Measurements from ENCODE around the gene SAMD10.
"Not testable (repeated sequence)": the region's sequence is repeated elsewhere in the genome, so short reads cannot be mapped to it uniquely, and the experiment has no call there.

The SAMD10 gene

DNA sequence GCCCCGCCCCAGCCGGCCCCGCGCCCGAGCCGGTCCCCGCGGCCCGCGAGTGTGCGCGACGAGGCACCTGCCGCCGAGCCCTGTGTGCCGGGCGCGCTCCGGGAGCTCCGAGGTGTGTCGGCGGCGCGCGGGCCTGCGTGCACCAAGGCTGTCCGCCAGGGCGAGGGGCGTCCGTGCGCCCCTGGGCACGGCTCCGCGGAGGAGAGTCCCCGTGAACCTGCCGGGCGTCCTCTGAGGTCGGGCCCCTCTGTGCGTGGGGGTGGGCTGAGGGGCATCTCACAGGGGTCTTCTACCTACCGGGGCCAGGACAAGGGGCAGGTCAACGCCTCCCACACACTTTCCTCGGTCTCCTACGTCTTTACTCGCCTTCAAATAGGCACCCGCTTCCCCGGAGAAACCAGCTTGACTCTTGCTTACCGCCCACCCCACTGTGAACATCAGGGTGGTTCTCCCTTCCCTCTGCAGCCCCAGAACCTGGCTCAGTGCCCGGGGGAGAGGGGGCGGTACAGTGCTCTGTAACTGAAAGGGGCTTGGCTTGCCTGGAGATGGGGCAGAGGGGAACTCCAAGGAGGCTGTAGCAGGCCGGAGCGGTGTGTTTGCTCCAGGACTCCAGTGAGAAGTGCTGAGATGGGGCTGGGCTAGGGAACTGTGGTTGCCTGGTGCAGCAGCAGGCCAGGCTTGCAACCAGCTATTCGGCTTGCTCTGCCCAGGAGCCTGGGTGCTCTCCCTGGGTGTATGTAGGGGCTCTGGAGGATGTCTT is at the start of gene SAMD10:
Gene SAMD10, minus strand, starts transcription at position 86 of the 760 bp plus-strand sequence. CDS start 175 bp downstream, outside the sequence.
- peak within 1 kb of the TSS; percentile 92 for H3K4me3 ChIP-seq (ENCODE audit: low read depth, low read length)
- DNase-seq (ENCODE audit: low read depth): no peak

DNA sequence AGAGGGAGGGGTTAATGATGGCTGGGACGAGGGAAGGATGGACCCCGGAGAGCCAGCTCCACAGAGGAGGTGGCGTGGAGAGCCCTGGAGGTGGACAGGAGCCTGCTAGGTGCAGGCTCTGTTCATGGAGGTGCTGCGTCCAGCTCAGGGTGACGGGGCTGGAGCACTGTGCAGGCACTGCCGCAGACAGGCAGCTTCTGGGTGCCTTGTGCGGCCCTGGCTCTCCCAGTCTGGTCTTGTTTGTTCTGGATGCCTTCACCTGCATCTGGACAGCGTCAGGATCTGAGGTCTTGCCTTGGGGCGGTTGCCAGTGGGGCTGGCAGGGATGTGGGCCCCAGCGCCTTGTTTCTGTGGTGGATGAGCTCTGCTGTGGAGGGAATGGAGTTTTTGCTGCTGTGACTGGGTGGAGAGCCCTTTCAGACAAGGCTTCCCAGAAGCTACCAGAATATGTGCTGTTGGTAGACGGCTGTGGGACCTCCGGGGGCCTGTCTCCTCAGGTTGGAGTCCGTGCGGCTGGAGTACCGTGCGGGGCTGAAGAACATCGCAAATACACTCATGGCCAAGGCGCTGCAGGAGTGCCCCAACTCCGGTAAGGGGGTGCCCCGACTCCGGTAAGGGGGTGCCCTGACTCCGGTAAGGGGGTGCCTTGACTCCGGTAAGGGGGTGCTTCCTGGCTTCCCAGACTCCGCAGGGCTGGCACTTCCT is 48.7 kb upstream of the SAMD10 start:
- no peak for DNase-seq (ENCODE audit: low read depth)

DNA sequence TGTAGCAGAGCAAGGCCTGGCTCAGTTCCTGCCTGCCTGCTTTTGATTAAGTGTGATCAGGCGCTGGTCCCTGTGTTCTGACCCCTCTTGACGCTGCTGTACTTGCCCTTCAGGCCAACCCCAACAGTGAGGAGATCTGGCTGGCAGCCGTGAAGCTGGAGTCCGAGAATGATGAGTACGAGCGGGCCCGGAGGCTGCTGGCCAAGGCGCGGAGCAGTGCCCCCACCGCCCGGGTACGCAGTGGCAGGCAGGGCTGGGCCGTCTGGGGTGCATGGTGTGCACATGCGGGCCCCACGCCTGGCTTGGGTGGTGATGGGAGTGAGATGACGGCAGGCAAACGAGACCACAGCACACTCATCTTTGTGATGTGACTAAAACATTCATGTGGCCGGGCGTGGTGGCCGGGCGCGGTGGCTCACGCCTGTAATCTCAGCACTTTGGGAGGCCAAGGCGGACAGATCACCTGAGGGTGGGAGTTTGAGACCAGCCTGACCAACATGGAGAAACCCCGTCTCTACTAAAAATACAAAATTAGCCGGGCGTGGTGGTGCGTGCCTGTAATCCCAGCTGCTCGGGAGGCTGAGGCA is 46.5 kb upstream of the SAMD10 start:
- DNase-seq (ENCODE audit: low read depth): no peak
- H3K4me3 ChIP-seq (ENCODE audit: low read depth, low read length): no peak overlapping the region

More for the DNA sequence above, 48.7 kb upstream of the SAMD10 start:
- H3K4me3 ChIP-seq (ENCODE audit: low read depth, low read length): no peak overlapping the region

DNA sequence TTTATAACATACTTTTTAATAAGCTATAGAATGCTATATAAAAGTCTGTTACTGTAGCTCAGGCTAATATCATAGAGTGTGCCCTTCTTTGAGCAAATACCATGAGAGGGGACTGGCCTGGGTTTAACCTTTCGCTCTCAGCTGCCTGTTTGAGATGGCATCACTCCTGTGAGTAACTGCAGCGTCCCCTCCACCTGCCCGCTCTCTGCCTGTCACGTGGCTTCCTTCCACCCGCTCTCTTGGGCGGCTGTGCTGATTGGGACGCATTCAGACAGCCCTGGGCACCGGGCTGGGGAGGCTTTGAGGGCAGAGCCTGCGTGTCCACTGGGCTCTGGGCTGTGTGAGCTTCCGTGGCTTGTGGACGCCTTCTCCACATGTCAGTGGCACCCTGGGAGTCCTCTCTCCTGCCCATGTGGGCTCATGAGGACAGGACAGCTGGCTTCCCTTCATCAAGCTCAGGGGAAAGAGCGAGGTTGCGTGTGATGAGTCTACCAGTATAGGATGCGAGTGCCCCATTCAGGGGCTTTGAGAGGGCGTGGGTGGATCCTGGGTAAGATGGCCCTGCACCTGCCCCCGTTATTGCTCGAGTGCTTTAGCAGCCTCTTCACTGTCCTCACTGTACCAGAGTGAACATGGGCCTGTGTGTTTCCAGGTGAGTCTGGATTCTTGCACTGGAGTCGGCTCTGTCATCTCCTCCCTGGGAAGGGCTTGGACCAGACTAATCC is 45.8 kb upstream of the SAMD10 start:
- DNase-seq (ENCODE audit: low read depth): no peak
- H3K4me3 ChIP-seq (ENCODE audit: low read depth, low read length): no peak overlapping the region

DNA sequence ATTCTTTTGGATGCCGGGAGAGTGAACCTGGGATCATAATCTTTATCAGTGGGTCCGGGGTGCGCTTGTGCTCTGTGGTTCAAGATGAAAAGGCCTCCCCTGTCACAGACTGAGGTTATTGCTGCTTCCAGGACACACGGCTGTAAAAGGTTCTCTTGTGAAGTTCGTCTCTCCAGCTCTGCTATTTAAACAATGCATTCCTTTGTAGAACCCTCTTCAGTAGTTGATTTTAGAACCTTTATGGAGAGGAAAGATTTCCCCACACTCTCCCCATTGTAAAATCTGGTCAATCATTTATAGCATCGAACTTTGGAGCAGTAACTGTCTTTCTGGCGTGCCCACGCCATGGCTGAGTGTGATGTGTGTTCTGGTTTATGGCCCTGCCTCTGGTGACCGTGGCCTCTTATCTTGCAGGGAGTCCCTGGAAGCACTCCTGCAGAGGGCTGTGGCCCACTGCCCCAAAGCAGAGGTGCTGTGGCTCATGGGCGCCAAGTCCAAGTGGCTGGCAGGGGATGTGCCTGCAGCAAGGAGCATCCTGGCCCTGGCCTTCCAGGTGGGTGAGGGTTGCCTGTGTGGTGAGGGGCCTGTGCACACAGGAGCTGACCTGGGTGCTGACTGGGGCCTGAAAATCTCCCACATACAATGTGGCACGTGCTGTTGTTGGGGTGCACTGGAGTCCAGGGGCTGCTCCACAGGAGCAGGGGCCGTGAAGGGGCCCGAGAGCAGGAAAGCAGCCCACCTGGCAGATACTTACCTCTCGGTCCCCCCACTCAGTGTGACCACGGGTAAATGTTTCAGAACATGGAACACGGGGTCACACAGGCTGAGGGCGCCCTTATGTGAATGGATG is 44.9 kb upstream of the SAMD10 start:
- H3K4me3 ChIP-seq (ENCODE audit: low read depth, low read length): no peak overlapping the region
- DNase-seq (ENCODE audit: low read depth): no peak

DNA sequence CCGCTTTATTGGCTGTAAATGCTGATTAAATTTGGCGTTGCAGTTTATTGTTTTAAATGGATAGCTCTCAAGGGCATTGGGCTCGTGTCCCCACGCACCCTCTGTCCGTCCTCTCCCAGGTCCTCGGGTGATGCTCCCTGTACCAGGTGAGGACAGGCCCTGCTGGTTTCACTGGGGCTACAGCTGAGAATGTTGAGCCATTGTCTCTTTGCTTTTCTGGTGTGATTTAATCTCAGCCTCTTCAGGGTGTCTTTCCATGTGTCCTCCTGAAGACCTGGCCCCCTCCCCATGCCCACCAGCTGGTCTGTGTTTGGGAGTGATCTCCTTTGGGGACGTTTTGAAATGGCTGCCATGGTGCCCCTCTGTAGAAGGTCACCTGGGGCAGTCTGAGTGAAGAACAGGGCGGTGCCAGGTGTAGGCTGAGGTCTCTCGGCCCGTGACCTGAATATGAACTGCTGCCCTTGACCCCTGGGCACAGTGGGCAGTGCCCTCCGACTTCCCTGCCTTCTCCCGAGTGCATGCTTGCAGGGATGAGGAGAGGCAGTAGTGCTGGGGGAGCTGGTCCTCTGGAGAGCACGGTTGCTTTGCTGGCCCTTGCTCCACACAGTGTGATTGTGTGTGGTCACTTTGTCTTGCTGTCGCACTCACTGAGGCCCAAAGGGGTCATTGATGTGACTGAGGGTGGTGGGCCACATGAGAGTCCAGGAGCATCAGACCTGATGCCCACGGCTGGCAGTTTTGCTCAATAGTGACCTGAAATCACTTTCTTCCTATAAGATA is 44.1 kb upstream of the SAMD10 start:
- no peak overlapping the region for H3K4me3 ChIP-seq (ENCODE audit: low read depth, low read length)
- DNase-seq (ENCODE audit: low read depth): no peak

DNA sequence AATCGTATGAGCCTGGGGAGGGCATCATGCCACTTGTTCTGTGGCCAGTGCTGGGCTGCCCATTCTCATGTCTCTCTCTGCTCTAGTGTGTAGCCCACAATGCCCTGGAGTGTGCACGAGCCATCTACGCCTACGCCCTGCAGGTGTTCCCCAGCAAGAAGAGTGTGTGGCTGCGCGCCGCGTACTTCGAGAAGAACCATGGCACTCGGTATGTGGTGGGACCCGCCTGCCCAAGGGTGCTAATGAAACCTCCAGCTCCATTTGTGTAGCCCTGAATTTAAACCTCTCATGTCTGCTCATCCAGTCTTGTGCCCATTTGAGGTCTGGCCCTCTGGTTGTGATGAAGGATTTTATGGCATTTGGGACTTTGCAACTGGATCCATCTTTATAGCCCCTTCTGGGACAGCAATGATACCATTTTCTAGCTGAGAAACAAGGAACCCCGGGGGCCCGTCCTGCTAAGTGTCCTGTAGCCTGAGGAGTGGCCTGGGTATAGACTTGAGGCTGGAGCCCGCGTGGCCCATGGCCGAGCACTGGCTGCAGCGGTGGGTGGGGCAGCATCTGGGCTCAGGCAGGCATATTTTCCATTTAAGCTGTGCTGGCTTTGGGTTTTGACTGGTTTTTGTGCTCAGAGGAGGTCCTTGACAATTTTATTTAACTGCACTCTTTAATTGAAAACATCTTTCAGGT is 43.4 kb upstream of the SAMD10 start:
- H3K4me3 ChIP-seq (ENCODE audit: low read depth, low read length): no peak overlapping the region
- no peak for DNase-seq (ENCODE audit: low read depth)

DNA sequence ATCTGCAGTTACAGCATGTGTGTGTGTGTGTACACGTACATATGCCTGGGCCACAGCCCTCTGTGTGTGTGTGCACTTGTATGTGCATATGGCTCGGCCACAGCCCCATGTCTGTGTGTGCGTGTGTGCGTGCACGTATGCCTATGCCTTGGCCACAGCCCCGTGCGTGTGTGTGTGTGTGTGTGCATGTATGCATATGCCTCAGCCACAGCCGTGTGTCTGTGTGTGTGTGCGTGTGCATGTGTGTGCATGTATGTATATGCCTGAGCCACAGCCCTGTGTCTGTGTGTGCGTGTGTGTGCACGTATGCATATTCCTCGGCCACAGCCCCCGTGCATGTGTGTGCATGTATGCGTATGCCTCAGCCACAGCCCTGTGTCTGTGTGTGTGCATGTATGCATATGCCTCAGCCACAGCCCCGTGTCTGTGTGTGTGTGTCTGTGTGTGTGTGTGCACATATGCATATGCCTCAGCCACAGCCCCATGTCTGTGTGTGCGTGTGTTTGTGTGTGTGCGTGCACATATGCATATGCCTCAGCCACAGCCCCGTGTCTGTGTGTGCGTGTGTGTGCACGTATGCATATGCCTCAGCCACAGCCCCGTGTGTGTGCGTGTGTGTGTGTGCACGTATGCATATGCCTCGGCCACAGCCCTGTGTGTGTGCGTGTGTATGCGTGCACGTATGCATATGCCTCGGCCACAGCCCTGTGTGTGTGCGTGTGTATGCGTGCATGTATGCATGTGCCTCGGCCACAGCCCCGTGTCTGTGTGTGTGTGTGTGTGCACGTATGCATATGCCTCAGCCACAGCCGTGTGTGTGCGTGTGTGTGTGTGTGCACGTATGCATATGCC is 41.9 kb upstream of the SAMD10 start:
- DNase-seq (ENCODE audit: low read depth): no peak
- no peak overlapping the region for H3K4me3 ChIP-seq (ENCODE audit: low read depth, low read length)

DNA sequence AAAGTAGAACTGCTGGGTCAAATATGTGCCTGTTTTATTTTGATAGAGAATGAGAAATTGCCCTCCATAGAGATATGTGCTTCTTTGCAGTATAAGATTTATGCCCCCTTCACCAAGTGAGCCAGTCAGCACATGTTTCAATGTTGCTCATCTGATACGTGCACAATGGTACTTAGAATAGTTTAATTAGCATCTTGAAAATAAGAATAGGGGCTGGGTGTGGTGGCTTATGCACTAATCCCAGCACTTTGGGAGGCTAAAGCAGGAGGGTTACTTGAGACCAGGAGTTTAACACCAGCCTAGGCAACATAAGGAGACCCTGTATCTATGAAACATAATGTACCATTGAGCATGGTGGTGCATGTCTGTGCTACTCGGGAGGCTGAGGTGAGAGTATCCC is 36.2 kb upstream of the SAMD10 start:
- DNase-seq (ENCODE audit: low read depth): no peak
- H3K4me3 ChIP-seq (ENCODE audit: low read depth, low read length): no peak overlapping the region

DNA sequence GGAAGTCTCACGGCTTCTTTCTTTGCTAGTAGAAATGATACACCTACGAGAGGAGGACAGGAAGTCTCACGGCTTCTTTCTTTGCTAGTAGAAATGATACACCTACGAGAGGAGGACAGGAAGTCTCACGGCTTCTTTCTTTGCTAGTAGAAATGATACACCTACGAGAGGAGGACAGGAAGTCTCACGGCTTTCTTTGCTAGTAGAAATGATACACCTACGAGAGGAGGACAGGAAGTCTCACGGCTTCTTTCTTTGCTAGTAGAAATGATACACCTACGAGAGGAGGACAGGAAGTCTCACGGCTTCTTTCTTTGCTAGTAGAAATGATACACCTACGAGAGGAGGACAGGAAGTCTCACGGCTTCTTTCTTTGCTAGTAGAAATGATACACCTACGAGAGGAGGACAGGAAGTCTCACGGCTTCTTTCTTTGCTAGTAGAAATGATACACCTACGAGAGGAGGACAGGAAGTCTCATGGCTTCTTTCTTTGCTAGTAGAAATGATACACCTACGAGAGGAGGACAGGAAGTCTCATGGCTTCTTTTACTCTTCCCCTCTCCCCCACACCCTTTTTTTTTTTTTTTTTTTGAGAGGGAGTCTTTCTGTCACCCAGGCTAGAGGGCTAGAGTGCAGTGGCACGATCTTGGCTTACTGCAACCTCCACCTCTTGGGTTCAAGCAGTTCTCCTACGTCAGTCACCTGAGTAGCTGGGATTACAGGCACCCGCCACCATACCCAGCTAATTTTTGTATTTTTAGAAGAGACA is 33.1 kb upstream of the SAMD10 start:
- not testable (repeated sequence) for DNase-seq (ENCODE audit: low read depth); H3K4me3 ChIP-seq (ENCODE audit: low read depth, low read length)

DNA sequence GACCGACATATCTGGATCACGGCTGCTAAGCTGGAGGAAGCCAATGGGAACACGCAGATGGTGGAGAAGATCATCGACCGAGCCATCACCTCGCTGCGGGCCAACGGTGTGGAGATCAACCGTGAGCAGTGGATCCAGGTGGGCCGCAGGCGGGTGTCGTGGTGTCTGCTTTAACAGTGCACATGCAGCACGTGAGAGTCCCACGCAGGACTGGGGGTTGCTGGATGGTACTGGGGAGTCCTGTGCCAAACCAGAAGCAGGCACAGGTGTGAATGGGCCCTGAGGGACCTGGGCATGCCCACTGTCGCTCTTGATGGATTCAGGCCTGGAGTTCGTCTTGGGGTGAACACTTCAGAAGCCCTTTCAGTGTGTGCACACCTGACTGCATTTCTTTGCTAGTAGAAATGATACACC is 31.9 kb upstream of the SAMD10 start:
- H3K4me3 ChIP-seq (ENCODE audit: low read depth, low read length): no peak overlapping the region

DNA sequence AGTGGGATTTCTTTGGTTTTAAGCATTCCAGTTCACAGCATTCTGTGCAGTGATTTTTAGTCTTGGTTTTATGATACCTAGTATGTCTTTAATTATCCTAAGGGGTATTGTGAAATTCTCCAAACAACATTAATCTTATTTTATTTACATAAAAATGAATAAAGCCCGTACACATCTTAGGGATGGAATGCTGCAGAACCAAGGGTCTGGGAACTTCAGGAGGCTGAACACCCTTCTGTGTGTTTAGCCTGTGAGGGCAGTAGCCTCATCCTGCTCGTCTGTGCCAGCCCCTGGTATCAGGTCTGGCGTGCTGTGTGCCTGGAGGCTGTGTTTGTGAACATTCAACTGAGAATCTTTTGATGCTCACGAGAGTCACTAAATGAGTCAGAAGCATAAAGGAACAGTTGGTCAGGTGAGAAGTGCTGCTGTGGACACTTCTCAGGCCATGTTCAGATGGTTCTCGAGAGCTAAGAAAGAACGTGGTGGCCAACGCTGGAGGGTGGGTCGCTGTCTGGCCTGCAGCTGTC is 31.3 kb upstream of the SAMD10 start:
- no peak overlapping the region for H3K4me3 ChIP-seq (ENCODE audit: low read depth, low read length)
- no peak for DNase-seq (ENCODE audit: low read depth)

More for the DNA sequence above, 31.9 kb upstream of the SAMD10 start:
- DNase-seq (ENCODE audit: low read depth): no peak

DNA sequence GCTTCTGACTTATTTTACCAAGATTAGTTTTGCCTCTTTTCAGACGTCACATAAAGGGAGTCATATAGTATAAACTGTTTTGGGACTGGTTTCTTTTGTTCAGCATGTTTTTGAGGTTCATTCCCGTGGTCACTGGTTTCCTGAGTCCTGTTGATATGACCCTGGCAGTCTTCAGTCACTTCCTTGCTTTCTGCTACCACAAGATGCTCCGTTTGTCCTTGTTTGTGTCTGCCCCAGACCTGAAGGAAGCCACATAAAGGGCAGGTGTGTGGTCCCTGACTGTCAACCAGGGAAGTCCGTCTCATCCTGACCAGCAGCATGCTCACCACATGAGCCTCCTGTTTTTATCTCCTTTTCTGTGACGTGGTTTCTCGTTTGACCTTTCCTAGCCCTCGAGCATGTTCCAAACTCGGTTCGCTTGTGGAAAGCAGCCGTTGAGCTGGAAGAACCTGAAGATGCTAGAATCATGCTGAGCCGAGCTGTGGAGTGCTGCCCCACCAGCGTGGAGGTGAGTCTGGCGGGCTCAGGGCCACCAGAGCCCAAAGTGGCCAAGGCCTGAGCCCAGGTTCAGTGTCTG is 30.5 kb upstream of the SAMD10 start:
- no peak overlapping the region for H3K4me3 ChIP-seq (ENCODE audit: low read depth, low read length)

DNA sequence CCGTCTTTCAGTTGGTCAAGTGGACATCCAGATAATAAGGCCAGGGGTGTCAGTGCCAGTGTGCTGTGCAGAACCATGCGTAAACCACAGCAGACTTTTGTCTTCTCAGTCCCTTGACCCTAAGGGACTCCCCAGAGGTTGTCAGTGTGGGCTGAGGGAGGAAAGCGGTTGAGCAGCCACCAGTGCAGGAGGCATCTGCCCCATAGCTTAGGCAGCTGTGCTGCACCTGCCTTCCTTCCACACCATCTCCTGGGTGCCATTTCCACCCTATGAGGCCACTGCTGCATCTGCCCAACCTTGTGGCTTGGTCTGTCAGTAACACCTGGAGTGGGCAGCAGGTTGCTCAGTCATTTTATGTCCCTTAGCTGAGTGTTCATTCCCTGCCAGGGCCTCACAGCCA is 27.5 kb upstream of the SAMD10 start:
- no peak overlapping the region for H3K4me3 ChIP-seq (ENCODE audit: low read depth, low read length)
- no peak for DNase-seq (ENCODE audit: low read depth)

More for the DNA sequence above, 30.5 kb upstream of the SAMD10 start:
- no peak for DNase-seq (ENCODE audit: low read depth)

DNA sequence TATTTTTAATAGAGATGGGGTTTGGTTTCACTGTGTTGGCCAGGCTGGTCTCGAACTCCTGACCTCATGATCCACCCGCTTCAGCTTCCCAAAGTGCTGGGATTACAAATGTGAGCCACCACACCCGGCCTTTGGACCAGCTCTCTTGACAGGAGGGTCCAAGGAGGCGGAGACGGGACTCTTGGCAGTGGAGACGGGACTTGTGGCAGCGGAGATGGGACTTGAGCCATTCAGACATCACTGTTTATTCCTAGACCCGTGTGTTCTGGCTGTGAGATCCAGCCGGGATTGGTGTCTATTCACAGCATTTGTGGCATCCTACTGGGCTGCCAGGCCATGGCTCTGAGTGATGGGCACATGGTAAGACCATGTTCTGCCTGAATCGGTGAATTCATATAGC is 27.0 kb upstream of the SAMD10 start:
- DNase-seq (ENCODE audit: low read depth): no peak
- no peak overlapping the region for H3K4me3 ChIP-seq (ENCODE audit: low read depth, low read length)

DNA sequence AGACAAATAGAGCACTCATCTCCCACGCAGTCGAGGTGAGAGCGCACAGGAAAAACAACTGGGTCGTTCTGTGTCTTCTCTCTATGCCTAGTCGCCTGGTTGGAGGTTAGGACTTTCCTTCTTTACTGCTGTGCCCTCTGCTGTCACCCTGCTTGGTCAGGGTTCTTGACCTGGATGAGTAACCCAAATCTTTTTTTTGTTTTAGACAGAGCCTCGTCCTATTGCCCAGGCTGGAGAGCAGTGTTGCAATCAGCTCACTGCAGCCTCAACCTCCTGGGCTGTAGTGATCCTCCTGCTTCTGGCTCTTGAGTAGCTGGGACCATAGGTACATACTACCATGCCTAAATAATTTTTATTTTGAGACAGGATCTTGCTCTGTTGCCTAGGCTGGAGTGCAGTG is 26.0 kb upstream of the SAMD10 start:
- no peak overlapping the region for H3K4me3 ChIP-seq (ENCODE audit: low read depth, low read length)
- no peak for DNase-seq (ENCODE audit: low read depth)
